A549 (cell line): ENCODE data around the gene SLC26A3. TPM values are rescaled to one million over a fixed set of nuclear protein-coding genes. Genes with fewer than 3 reads are reported as not detected.

Experiments
- ATAC-seq, 2 experiments: fragments of 200-7000 bp in 1 of 2; fragments of >200 bp in 1 of 2; cut with Nextera tagmentation in 1 of 2; cut with Tn5 transposase in 1 of 2; 3 replicates each; pipeline versions ENCODE4 v1.8.0 to v1.9.1; 2018 to 2020; ENCODE audit warnings: mild to moderate bottlenecking in 1 of 2, moderate library complexity in 1 of 2
- CTCF ChIA-PET: fragments of 300-600 bp; sonication (Branson Sonifier 250); formaldehyde crosslinking; extraction: SDS; loops from one replicate; lab custom pipeline; 2021; ENCODE audit warnings: antibody characterized with exemption, inconsistent platforms; lab: Yijun Ruan, JAX
- POLR2A ChIA-PET: fragments of 350-600 bp; formaldehyde crosslinking; extraction: SDS; loops from one replicate; lab custom pipeline; 2021; ENCODE audit warnings: antibody characterized with exemption, inconsistent platforms; lab: Yijun Ruan, JAX
- DNase-seq, 2 experiments: peaks; one replicate each; pipeline versions ENCODE4 v3.0.0 to v3.0.0-alpha.2; 2011 to 2016; ENCODE audit warnings: low read depth in 1 of 2, low spot score in 1 of 2
- FAIRE-seq: peaks from 2 replicates; lab custom pipeline; 2011; peaks lifted over from hg19 to GRCh38; lab: Jason Lieb, UNC
- H3K27ac ChIP-seq, 2 experiments: fragments of >200 bp; sonication (Bioruptor Twin); formaldehyde crosslinking; 3 replicates each; pipeline ENCODE4 v1.5.1; 2016 to 2017
- H3K4me1 ChIP-seq: fragments of >200 bp; sonication (Bioruptor Twin); formaldehyde crosslinking; 3 replicates; pipeline ENCODE4 v1.6.1; 2016
- H3K4me2 ChIP-seq: fragments of >200 bp; sonication (Bioruptor Twin); formaldehyde crosslinking; 3 replicates; pipeline ENCODE4 v1.6.1; 2016
- H3K4me3 ChIP-seq: fragments of >200 bp; sonication (Bioruptor Twin); formaldehyde crosslinking; 3 replicates; pipeline ENCODE4 v1.5.1; 2016
- H3K9me3 ChIP-seq: fragments of >200 bp; sonication (Bioruptor Twin); formaldehyde crosslinking; 3 replicates; pipeline ENCODE4 v1.6.1; 2016
- ELK1 ChIP-seq: fragments of 150-350 bp; IDR thresholded peaks from 2 replicates; pipeline ENCODE4 v1.6.1; 2014; ENCODE audit warnings: low read depth, mild to moderate bottlenecking, low read length
- EP300 ChIP-seq, 2 experiments: fragments of >200 bp; sonication (Bioruptor Twin); formaldehyde crosslinking; IDR thresholded peaks; 2 replicates in 1 of 2; 3 replicates in 1 of 2; pipeline ENCODE4 v1.6.1; 2016 to 2017
- FOSB ChIP-seq: fragments of 250-450 bp; sonication (Bioruptor Pico); IDR thresholded peaks from 2 replicates; pipeline ENCODE4 v1.5.0; 2020; ENCODE audit warnings: mild to moderate bottlenecking, moderate library complexity
- FOSL2 ChIP-seq, 2 experiments: fragments of 450-650 bp in 1 of 2; fragments of >200 bp in 1 of 2; sonication (Bioruptor Twin) in 1 of 2; formaldehyde crosslinking; IDR thresholded peaks; 2 replicates each; pipeline versions ENCODE4 v1.5.0 to v1.6.1; 2016 to 2020; ENCODE audit warnings: mild to moderate bottlenecking in 1 of 2, moderate library complexity in 1 of 2
- HOXA7 ChIP-seq: fragments of 250-450 bp; sonication (Bioruptor Pico); IDR thresholded peaks from 2 replicates; pipeline ENCODE4 v1.5.0; 2020; ENCODE audit warnings: mild to moderate bottlenecking, moderate library complexity
- JUNB ChIP-seq: fragments of >200 bp; sonication (Bioruptor Twin); formaldehyde crosslinking; IDR thresholded peaks from 2 replicates; pipeline ENCODE4 v1.6.1; 2016
- NR3C1 ChIP-seq: fragments of >200 bp; sonication (Bioruptor Twin); formaldehyde crosslinking; IDR thresholded peaks from 3 replicates; pipeline ENCODE4 v1.6.1; 2017
- WGBS: methylation state at CpG from one replicate; pipeline ENCODE4 v1.1.6; 2017; ENCODE audit errors: missing lambda C conversion rate; 5-methylcytosine and 5-hydroxymethylcytosine counted together
- polyA plus RNA-seq, 4 experiments: library from polyadenylated mRNA; depleted of rRNA in 3 of 4; stranded (reverse); fragments of >200 nt; fragmentation: RNase III in 1 of 4; extraction: RNeasy Plus Mini Kit Qiagen cat#74134 plus additional on column Dnase treatment in 1 of 4; gene quantifications; 2 replicates in 3 of 4; 3 replicates in 1 of 4; pipeline ENCODE4 v1.2.3, GENCODE V29; 2011 to 2017
- TF ChIP-seq, protein P1 (sequence below): fragments of >200 bp; sonication (Bioruptor Twin); formaldehyde crosslinking; IDR thresholded peaks from 3 replicates; pipeline ENCODE4 v1.6.1; 2016
- TF ChIP-seq, protein P2 (sequence below): fragments of 200-600 bp; sonication (generic); IDR thresholded peaks from 2 replicates; pipeline ENCODE4 v1.6.1; 2016; ENCODE audit warnings: antibody characterized with exemption, mild to moderate bottlenecking, moderate library complexity

SLC26A3 gene
- polyA plus RNA-seq, 2 of the 4 experiments (the other 2 are of a cell fraction): not detected

DNA sequence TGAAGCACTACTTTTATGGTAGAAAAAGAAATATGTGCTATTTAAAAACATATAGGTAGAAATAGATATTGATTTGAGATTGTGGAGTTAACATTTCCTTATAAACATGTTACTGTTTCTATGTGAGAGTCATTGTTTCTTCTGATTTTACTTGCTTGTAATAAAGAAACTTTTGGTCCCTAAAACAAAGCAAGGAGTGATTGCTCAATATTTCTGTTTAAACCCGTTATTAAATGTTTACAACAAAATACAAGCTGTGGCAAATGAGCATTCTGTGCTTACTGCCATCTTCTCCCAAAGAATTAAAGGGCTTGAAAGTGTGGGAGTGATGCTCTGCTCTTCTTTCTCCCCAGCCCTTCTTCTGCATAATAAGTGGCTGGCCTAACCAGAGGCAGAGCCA, 81.7 kb downstream of the SLC26A3 start (continued):
- TF ChIP-seq ELK1: no peak
- TF ChIP-seq, protein P1, sequence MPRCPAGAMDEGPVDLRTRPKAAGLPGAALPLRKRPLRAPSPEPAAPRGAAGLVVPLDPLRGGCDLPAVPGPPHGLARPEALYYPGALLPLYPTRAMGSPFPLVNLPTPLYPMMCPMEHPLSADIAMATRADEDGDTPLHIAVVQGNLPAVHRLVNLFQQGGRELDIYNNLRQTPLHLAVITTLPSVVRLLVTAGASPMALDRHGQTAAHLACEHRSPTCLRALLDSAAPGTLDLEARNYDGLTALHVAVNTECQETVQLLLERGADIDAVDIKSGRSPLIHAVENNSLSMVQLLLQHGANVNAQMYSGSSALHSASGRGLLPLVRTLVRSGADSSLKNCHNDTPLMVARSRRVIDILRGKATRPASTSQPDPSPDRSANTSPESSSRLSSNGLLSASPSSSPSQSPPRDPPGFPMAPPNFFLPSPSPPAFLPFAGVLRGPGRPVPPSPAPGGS: no peak
- TF ChIP-seq JUNB: no peak
- no peak for TF ChIP-seq NR3C1

DNA sequence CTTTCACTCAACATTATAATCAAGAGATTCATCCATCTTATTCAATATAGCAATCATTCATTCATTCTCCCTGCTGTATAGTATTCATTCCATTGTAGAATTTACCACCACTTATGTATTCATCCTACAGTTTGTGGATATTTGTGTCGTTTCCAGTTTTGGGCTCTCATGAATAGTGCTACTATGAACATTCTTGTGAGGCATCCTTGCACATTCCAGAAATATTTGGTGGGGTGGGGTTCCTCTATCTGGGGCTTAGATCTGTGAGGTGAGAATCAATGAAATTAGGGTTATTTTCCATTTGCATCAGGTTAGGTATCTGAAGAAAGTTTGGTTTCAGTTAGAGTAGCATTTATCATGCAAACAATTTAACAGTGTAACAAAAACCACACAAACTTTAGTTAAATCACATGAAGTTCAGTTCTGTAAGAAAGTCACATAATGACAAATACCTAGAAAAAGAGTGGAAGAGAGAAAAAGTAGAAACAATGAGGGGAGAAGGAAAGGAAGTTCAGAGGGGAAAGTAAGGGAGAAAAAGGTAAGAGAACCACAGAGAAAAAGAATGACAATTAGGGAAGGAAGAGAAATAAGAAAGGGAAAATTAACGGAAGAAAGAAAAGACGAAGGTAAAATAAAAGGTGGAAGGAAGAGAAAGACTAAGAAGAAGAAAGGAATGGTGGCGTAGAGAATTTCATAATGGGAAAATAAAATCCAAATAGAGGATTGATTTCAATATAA, 84.4 kb downstream of the SLC26A3 start:
- no peak overlapping the region for H3K4me2 ChIP-seq
- 66% methylated on average over 4 of the region's 4 CpGs for WGBS

DNA sequence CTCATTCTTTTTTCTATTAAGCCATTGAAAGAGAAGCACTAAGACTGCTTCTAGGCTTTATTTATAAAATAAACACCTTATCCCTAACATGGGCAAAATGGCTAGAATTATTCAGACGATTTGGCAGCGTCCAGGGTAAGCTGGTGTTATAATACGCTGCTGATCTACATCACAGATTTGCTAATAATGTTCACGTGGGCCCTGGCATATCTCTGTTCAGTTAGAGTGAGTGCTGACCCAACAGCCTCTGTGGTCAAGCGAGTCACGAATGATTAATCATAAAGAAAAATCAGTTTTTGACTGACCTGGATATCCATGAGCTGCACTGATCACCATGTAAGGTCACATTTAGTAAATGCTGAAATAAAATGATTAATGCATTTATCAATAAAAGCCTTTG, 87.5 kb downstream of the SLC26A3 start:
- no peaks in the 10 kb centered on the region for H3K9me3 ChIP-seq
- DNase-seq (no peak), FAIRE-seq (no peak), ATAC-seq (no peak)
- H3K4me2 ChIP-seq: no peak overlapping the region
- no peak overlapping the region for H3K27ac ChIP-seq
- WGBS: 56% methylated on average over 6 of the region's 6 CpGs
- H3K4me1 ChIP-seq: no peaks in the 10 kb centered on the region
- H3K4me3 ChIP-seq: no peak overlapping the region
- ChIA-PET POLR2A (no interaction called here), CTCF (interaction anchor here (0.7 to 0.8 kb wide), 2 partner anchors 9 to 806 kb away, joined by 3 to 4 read pairs; no protein-coding TSS in a partner anchor)
- TF ChIP-seq FOSB (no peak), HOXA7 (CRISPR knock-in tag) (no peak)

More for the DNA sequence above, 84.4 kb downstream of the SLC26A3 start:
- POLR2A ChIA-PET: interaction anchor here (1.3 kb wide), 1 partner anchor 138 kb away, joined by 4 read pairs; no protein-coding TSS in a partner anchor
- TF ChIP-seq FOSL2 (IDR thresholded peaks at IDR 0.05): no peak
- TF ChIP-seq FOSL2 (CRISPR knock-in tag; IDR thresholded peaks at IDR 0.05): no peak
- TF ChIP-seq, protein P2, sequence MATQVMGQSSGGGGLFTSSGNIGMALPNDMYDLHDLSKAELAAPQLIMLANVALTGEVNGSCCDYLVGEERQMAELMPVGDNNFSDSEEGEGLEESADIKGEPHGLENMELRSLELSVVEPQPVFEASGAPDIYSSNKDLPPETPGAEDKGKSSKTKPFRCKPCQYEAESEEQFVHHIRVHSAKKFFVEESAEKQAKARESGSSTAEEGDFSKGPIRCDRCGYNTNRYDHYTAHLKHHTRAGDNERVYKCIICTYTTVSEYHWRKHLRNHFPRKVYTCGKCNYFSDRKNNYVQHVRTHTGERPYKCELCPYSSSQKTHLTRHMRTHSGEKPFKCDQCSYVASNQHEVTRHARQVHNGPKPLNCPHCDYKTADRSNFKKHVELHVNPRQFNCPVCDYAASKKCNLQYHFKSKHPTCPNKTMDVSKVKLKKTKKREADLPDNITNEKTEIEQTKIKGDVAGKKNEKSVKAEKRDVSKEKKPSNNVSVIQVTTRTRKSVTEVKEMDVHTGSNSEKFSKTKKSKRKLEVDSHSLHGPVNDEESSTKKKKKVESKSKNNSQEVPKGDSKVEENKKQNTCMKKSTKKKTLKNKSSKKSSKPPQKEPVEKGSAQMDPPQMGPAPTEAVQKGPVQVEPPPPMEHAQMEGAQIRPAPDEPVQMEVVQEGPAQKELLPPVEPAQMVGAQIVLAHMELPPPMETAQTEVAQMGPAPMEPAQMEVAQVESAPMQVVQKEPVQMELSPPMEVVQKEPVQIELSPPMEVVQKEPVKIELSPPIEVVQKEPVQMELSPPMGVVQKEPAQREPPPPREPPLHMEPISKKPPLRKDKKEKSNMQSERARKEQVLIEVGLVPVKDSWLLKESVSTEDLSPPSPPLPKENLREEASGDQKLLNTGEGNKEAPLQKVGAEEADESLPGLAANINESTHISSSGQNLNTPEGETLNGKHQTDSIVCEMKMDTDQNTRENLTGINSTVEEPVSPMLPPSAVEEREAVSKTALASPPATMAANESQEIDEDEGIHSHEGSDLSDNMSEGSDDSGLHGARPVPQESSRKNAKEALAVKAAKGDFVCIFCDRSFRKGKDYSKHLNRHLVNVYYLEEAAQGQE: no peak
- TF ChIP-seq HOXA7 (CRISPR knock-in tag): no peak
- no peak for TF ChIP-seq EP300 (IDR thresholded peaks at IDR 0.05)
- TF ChIP-seq, all 56 proteins: peak for 0
- ATAC-seq (no peak), FAIRE-seq (no peak), DNase-seq (no peak)
- H3K4me3 ChIP-seq: no peak overlapping the region
- no peaks in the 10 kb centered on the region for H3K4me1 ChIP-seq
- CTCF ChIA-PET: interaction anchor here (1.8 to 2.3 kb wide), 2 partner anchors 17 to 255 kb away, joined by 4 to 13 read pairs; no protein-coding TSS in a partner anchor
- H3K27ac ChIP-seq: no peak overlapping the region
- no peaks in the 10 kb centered on the region for H3K9me3 ChIP-seq

Other genes with a start within 250 kb of the SLC26A3 start
- 33.9 and 44.0 TPM in 2 replicates for gene COG5, start 239.3 kb downstream of the SLC26A3 start, polyA plus RNA-seq (2011; rRNA removed)
- gene COG5, start 239.3 kb downstream of the SLC26A3 start, polyA plus RNA-seq (2017; fragmentation: RNase III; extraction: RNeasy Plus Mini Kit Qiagen cat#74134 plus additional on column Dnase treatment): 22.5 to 27.2 TPM (median 23.6 TPM) in 3 replicates
- gene DUS4L, start 239.3 kb downstream of the SLC26A3 start, polyA plus RNA-seq (2011; rRNA removed): 13.6 and 17.4 TPM in 2 replicates
- gene DUS4L, start 239.3 kb downstream of the SLC26A3 start, polyA plus RNA-seq (2017; fragmentation: RNase III; extraction: RNeasy Plus Mini Kit Qiagen cat#74134 plus additional on column Dnase treatment): 10.0 to 10.4 TPM (median 10.1 TPM) in 3 replicates
- 45.2 and 66.9 TPM in 2 replicates for gene BCAP29, start 223.0 kb downstream of the SLC26A3 start, polyA plus RNA-seq (2011; rRNA removed)
- 38.0 to 43.0 TPM (median 41.3 TPM) in 3 replicates for gene BCAP29, start 223.0 kb downstream of the SLC26A3 start, polyA plus RNA-seq (2017; fragmentation: RNase III; extraction: RNeasy Plus Mini Kit Qiagen cat#74134 plus additional on column Dnase treatment)
- gene SLC26A4, start 142.4 kb downstream of the SLC26A3 start, polyA plus RNA-seq (2011; rRNA removed): 0.34 and 0.43 TPM in 2 replicates
- 0.12 to 0.21 TPM (median 0.13 TPM) in 3 replicates for gene SLC26A4, start 142.4 kb downstream of the SLC26A3 start, polyA plus RNA-seq (2017; fragmentation: RNase III; extraction: RNeasy Plus Mini Kit Qiagen cat#74134 plus additional on column Dnase treatment)
- gene CBLL1, start 59.1 kb downstream of the SLC26A3 start, polyA plus RNA-seq (2011; rRNA removed): 26.1 and 27.3 TPM in 2 replicates
- gene CBLL1, start 59.1 kb downstream of the SLC26A3 start, polyA plus RNA-seq (2017; fragmentation: RNase III; extraction: RNeasy Plus Mini Kit Qiagen cat#74134 plus additional on column Dnase treatment): 40.2 to 46.3 TPM (median 40.5 TPM) in 3 replicates
- 168 and 179 TPM in 2 replicates for gene DLD, start 88.0 kb upstream of the SLC26A3 start, polyA plus RNA-seq (2011; rRNA removed)
- 122 to 129 TPM (median 125 TPM) in 3 replicates for gene DLD, start 88.0 kb upstream of the SLC26A3 start, polyA plus RNA-seq (2017; fragmentation: RNase III; extraction: RNeasy Plus Mini Kit Qiagen cat#74134 plus additional on column Dnase treatment)
- 162 and 208 TPM in 2 replicates for gene LAMB1, start 199.9 kb upstream of the SLC26A3 start, polyA plus RNA-seq (2011; rRNA removed)
- 142 to 159 TPM (median 143 TPM) in 3 replicates for gene LAMB1, start 199.9 kb upstream of the SLC26A3 start, polyA plus RNA-seq (2017; fragmentation: RNase III; extraction: RNeasy Plus Mini Kit Qiagen cat#74134 plus additional on column Dnase treatment)